Measurements from ENCODE around the gene SPINK6. TPM values are rescaled to one million over a fixed set of nuclear protein-coding genes. Genes with fewer than 3 reads are reported as not detected.

Gene SPINK6
- total and polyA plus RNA-seq, 7 experiments from 2014 or later = not detected

- Mint-ChIP-seq H3K9me3 (no peaks in the 10 kb centered on the region), H3K4me3 (no peak overlapping the region), H3K27me3 (peaks cover 9 to 19% (median 16%) of the 10 kb centered on the region in 5 donors), H3K27ac (no peak overlapping the region), H3K36me3 (no peaks in the 10 kb centered on the region), H3K4me1 (no peaks in the 10 kb centered on the region)
- H3K4me3 ChIP-seq (ENCODE audit: low read length) = no peak overlapping the region
- DNase-seq (no peak), ATAC-seq (no peak)
- ChIA-PET POLR2A (no interaction called here), CTCF (no interaction called here)
- H3K27me3 ChIP-seq (ENCODE audit: control insufficient read depth in 2 of 2, insufficient read depth in 2 of 2, low read length in 2 of 2) = no peaks in the 10 kb centered on the region
- H3K9me3 ChIP-seq (ENCODE audit: control insufficient read depth in 2 of 3, low read length in 3 of 3) = no peaks in the 10 kb centered on the region
- H3K27ac ChIP-seq (ENCODE audit: low read depth, low read length) = no peak overlapping the region
- H3K4me1 ChIP-seq (ENCODE audit: control insufficient read depth in 2 of 2, insufficient read depth in 2 of 2, low read length in 2 of 2) = no peaks in the 10 kb centered on the region
- intact Hi-C loops (cut with micrococcal nuclease) = no loop called here
- H3K36me3 ChIP-seq (ENCODE audit: control insufficient read depth in 2 of 3, insufficient read depth in 3 of 3, low read length in 3 of 3) = no peaks in the 10 kb centered on the region
These were observed 30.5 kb upstream of the SPINK6 start for GRCh38 chr5:148172377-148172776.

DNA sequence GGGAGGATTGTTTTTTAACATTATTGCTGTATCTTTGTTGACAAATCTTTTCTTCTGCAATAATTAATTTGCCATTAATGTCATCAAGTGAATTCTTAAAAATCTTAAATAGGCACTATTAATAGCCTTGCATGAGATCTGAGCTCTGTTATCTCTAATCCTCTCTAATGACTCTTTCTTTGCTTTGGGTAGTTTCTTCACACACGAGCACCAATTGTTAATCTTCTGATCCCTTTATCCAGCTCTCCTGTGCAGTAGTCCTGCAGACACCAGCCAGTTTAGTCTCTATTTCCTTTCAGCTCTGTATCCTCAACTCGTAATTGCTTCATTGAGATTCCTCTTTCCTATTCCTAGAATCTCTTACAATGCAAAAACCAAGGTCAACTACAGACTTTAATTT is 26.4 kb upstream of the SPINK6 start:
- no peak overlapping the region for H3K4me3 ChIP-seq (ENCODE audit: low read length)
- no peaks in the 10 kb centered on the region for H3K9me3 Mint-ChIP-seq
- POLR2A ChIA-PET = no interaction called here
- DNase-seq (no peak), ATAC-seq (no peak)
- no peak overlapping the region for H3K27ac ChIP-seq (ENCODE audit: low read depth, low read length)
- no peaks in the 10 kb centered on the region for H3K9me3 ChIP-seq (ENCODE audit: control insufficient read depth in 2 of 3, low read length in 3 of 3)
- H3K4me3 Mint-ChIP-seq = no peak overlapping the region
- H3K4me1 ChIP-seq (ENCODE audit: control insufficient read depth in 2 of 2, insufficient read depth in 2 of 2, low read length in 2 of 2) = no peaks in the 10 kb centered on the region
- intact Hi-C loops (cut with micrococcal nuclease) = no loop called here
- H3K4me1 Mint-ChIP-seq = peaks cover 0 to 2% (median 0%) of the 10 kb centered on the region in 7 donors
- H3K27me3 Mint-ChIP-seq = peaks cover 9 to 27% (median 18%) of the 10 kb centered on the region in 5 donors
- H3K36me3 ChIP-seq (ENCODE audit: control insufficient read depth in 2 of 3, insufficient read depth in 3 of 3, low read length in 3 of 3) = no peaks in the 10 kb centered on the region
- H3K36me3 Mint-ChIP-seq = no peaks in the 10 kb centered on the region
- CTCF ChIA-PET = interaction anchor here (0.8 kb wide), 1 partner anchor 554 kb away, joined by 3 read pairs; no protein-coding TSS in a partner anchor
- no peak overlapping the region for H3K27ac Mint-ChIP-seq
- H3K27me3 ChIP-seq (ENCODE audit: control insufficient read depth in 2 of 2, insufficient read depth in 2 of 2, low read length in 2 of 2) = no peaks in the 10 kb centered on the region

- ChIA-PET CTCF (no interaction called here), POLR2A (no interaction called here)
- H3K27me3 ChIP-seq (ENCODE audit: control insufficient read depth in 2 of 2, insufficient read depth in 2 of 2, low read length in 2 of 2) = no peaks in the 10 kb centered on the region
- DNase-seq = no peak
- H3K4me3 ChIP-seq (ENCODE audit: low read length) = no peak overlapping the region
- no peak overlapping the region for H3K27ac Mint-ChIP-seq
- no peak overlapping the region for H3K4me3 Mint-ChIP-seq
- H3K9me3 ChIP-seq (ENCODE audit: control insufficient read depth in 2 of 3, low read length in 3 of 3) = no peaks in the 10 kb centered on the region
- intact Hi-C loops (cut with micrococcal nuclease) = no loop called here
- no peaks in the 10 kb centered on the region for H3K36me3 Mint-ChIP-seq
- H3K9me3 Mint-ChIP-seq = no peaks in the 10 kb centered on the region
- peaks cover 0 to 2% (median 0%) of the 10 kb centered on the region in 7 donors for H3K4me1 Mint-ChIP-seq
- peaks cover 10 to 27% (median 16%) of the 10 kb centered on the region in 5 donors for H3K27me3 Mint-ChIP-seq
- H3K4me1 ChIP-seq (ENCODE audit: control insufficient read depth in 2 of 2, insufficient read depth in 2 of 2, low read length in 2 of 2) = no peaks in the 10 kb centered on the region
- ATAC-seq = no peak
- no peak overlapping the region for H3K27ac ChIP-seq (ENCODE audit: low read depth, low read length)
- no peaks in the 10 kb centered on the region for H3K36me3 ChIP-seq (ENCODE audit: control insufficient read depth in 2 of 3, insufficient read depth in 3 of 3, low read length in 3 of 3)
These were observed 25.6 kb upstream of the SPINK6 start for GRCh38 chr5:148177207-148177606.

DNA sequence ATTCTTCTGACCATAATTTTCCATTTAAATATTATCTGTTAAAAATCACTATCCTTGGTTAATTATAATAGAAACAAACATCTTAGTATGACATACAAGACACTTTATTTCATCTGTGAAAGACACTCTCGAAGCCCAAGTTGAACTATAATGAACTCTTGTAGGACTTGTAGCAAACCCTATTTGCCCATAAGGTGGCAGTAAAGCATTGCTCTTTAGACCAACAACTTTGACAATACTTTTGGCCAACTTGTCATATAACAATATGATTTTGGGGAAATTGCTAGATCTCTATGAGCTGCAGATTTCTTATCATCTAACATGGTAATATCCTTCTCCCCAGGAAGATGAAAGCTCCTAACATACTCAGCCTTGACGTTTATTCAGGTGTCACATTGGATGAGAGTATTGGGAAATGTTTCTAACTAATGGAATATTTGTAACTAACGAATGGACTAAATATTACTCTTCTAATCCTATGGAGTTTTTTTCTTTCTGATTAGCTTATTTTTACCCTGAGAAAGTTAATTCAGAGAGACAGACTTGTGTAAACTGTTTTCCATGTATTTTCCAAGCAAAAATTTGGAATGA is 23.5 kb upstream of the SPINK6 start:
- peak in 7 of 9 donors; percentile 10 to 53 (median 36) for DNase-seq
- ATAC-seq = peak; percentile 75
- Histone ChIP-seq H3K27me3 (ENCODE audit: control insufficient read depth in 2 of 2, insufficient read depth in 2 of 2, low read length in 2 of 2) (no peaks in the 10 kb centered on the region), H3K27ac (ENCODE audit: low read depth, low read length) (no peak overlapping the region), H3K9me3 (ENCODE audit: control insufficient read depth in 2 of 3, low read length in 3 of 3) (no peaks in the 10 kb centered on the region), H3K36me3 (ENCODE audit: control insufficient read depth in 2 of 3, insufficient read depth in 3 of 3, low read length in 3 of 3) (no peaks in the 10 kb centered on the region), H3K4me3 (ENCODE audit: low read length) (no peak overlapping the region), H3K4me1 (ENCODE audit: control insufficient read depth in 2 of 2, insufficient read depth in 2 of 2, low read length in 2 of 2) (no peaks in the 10 kb centered on the region)
- Mint-ChIP-seq H3K9me3 (no peaks in the 10 kb centered on the region), H3K27me3 (peaks cover 11 to 25% (median 12%) of the 10 kb centered on the region in 5 donors), H3K27ac (no peak overlapping the region), H3K4me3 (no peak overlapping the region), H3K4me1 (peaks cover 0 to 2% (median 0%) of the 10 kb centered on the region in 7 donors), H3K36me3 (no peaks in the 10 kb centered on the region)
- ChIA-PET CTCF (interaction anchor here (0.9 to 2.3 kb wide), 4 partner anchors 195 to 554 kb away, joined by 4 to 12 read pairs (median 4); no protein-coding TSS in a partner anchor), POLR2A (no interaction called here)
- intact Hi-C loops (cut with micrococcal nuclease) = loop anchor here (1.0 to 2.0 kb wide), 9 partner anchors 174 to 935 kb away; no protein-coding TSS in a partner anchor

GRCh38 chr5:148186248-148187003 is 16.4 kb upstream of the SPINK6 start:
- Mint-ChIP-seq H3K4me1 (peaks cover 0 to 10% (median 0%) of the 10 kb centered on the region in 7 donors), H3K4me3 (no peak overlapping the region), H3K27ac (no peak overlapping the region), H3K27me3 (peaks cover 7 to 42% (median 17%) of the 10 kb centered on the region in 5 donors), H3K9me3 (peaks cover 0 to 1% (median 0%) of the 10 kb centered on the region in 11 donors), H3K36me3 (no peaks in the 10 kb centered on the region)
- H3K4me1 ChIP-seq (ENCODE audit: control insufficient read depth in 2 of 2, insufficient read depth in 2 of 2, low read length in 2 of 2) = no peaks in the 10 kb centered on the region
- H3K27ac ChIP-seq (ENCODE audit: low read depth, low read length) = no peak overlapping the region
- H3K4me3 ChIP-seq (ENCODE audit: low read length) = no peak overlapping the region
- H3K36me3 ChIP-seq (ENCODE audit: control insufficient read depth in 2 of 3, insufficient read depth in 3 of 3, low read length in 3 of 3) = no peaks in the 10 kb centered on the region
- POLR2A ChIA-PET = no interaction called here
- CTCF ChIA-PET = interaction anchor here (0.6 to 0.8 kb wide), 2 partner anchors 544 to 895 kb away, joined by 3 to 5 read pairs; no protein-coding TSS in a partner anchor
- DNase-seq = no peak
- H3K9me3 ChIP-seq (ENCODE audit: control insufficient read depth in 2 of 3, low read length in 3 of 3) = no peaks in the 10 kb centered on the region
- no peaks in the 10 kb centered on the region for H3K27me3 ChIP-seq (ENCODE audit: control insufficient read depth in 2 of 2, insufficient read depth in 2 of 2, low read length in 2 of 2)
- intact Hi-C loops (cut with micrococcal nuclease) = loop anchor here in 1 of 2 donors (10.0 kb wide), 1 partner anchor 848 kb away; no protein-coding TSS in a partner anchor
- peak; percentile 88 for ATAC-seq

DNA sequence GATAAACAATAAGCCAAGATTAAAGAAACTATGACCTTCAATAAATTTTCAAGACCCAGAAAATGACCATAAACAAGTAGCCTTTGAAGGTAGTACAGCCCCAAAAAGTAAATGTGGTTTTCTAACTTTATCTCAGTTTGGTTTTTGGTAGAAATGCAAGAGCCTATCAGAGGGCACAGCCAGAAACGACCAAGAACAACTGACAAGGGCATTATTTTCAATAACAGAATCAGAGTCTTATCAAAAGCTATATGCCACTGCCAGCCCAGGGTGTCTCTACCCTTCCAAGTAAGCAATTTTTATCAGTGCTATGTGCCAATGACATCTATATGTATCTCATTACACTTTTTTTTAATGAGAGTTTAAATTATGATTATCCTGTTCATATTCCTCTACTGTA is 11.8 kb upstream of the SPINK6 start:
- H3K4me3 ChIP-seq (ENCODE audit: low read length) = no peak overlapping the region
- peaks cover 0 to 7% (median 0%) of the 10 kb centered on the region in 7 donors for H3K4me1 Mint-ChIP-seq
- no peaks in the 10 kb centered on the region for H3K36me3 ChIP-seq (ENCODE audit: control insufficient read depth in 2 of 3, insufficient read depth in 3 of 3, low read length in 3 of 3)
- POLR2A ChIA-PET = no interaction called here
- no peaks in the 10 kb centered on the region for H3K9me3 Mint-ChIP-seq
- H3K27ac ChIP-seq (ENCODE audit: low read depth, low read length) = no peak overlapping the region
- intact Hi-C loops (cut with micrococcal nuclease) = no loop called here
- H3K27ac Mint-ChIP-seq = no peak overlapping the region
- H3K9me3 ChIP-seq (ENCODE audit: control insufficient read depth in 2 of 3, low read length in 3 of 3) = no peaks in the 10 kb centered on the region
- ATAC-seq (no peak), DNase-seq (no peak)
- CTCF ChIA-PET = no interaction called here
- no peak overlapping the region for H3K4me3 Mint-ChIP-seq
- peaks cover 5 to 29% (median 7%) of the 10 kb centered on the region in 5 donors for H3K27me3 Mint-ChIP-seq
- H3K4me1 ChIP-seq (ENCODE audit: control insufficient read depth in 2 of 2, insufficient read depth in 2 of 2, low read length in 2 of 2) = no peaks in the 10 kb centered on the region
- H3K27me3 ChIP-seq (ENCODE audit: control insufficient read depth in 2 of 2, insufficient read depth in 2 of 2, low read length in 2 of 2) = no peaks in the 10 kb centered on the region
- no peaks in the 10 kb centered on the region for H3K36me3 Mint-ChIP-seq
